Measurements from ENCODE around the gene CFDP1. TPM values are rescaled to one million over a fixed set of nuclear protein-coding genes. Genes with fewer than 3 reads are reported as not detected.
A peak's percentile ranks its signal among the peaks of the same experiment; 100 is the strongest.
"Not testable (repeated sequence)": the region's sequence is repeated elsewhere in the genome, so short reads cannot be mapped to it uniquely, and the experiment has no call there.

CFDP1 gene
- total RNA-seq, 1 donor: 41.3 TPM

DNA sequence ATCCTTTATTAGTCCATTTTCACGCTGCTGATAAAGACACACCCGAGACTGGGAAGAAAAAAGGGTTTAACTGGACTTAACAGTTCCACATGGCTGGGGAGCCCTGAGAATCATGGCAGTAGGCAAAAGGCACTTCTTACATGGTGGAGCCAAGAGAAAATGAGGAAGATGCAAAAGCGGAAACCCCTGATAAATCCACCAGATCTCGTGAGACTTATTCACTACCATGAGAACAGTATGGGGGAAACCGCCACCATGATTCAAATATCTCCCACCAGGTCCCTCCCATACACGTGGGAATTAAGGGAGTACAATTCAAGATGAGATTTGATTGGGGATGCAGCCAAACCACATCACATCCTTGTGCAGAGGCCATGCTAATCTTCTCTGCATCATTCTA lies 146.9 kb downstream of the CFDP1 start:
- H3K9me3 ChIP-seq (ENCODE audit: low read depth, low read length): no peaks in the 10 kb centered on the region
- H4K20me1 ChIP-seq (ENCODE audit: insufficient read depth, low read length): no peaks in the 10 kb centered on the region
- H3K4me2 ChIP-seq (ENCODE audit: insufficient read depth, low read length): no peak overlapping the region
- H2AFZ ChIP-seq (ENCODE audit: low read length): no peak overlapping the region
- TF ChIP-seq CTCF (IDR thresholded peaks at IDR 0.05; ENCODE audit: extremely low read depth, low read depth, low read length): no peak
- H3K36me3 ChIP-seq (ENCODE audit: insufficient read depth, low read length): peaks cover 7% of the 10 kb centered on the region
- no peaks in the 10 kb centered on the region for H3K79me2 ChIP-seq (ENCODE audit: insufficient read depth, low read length)
- H3K4me1 ChIP-seq (ENCODE audit: insufficient read depth, low read length): no peaks in the 10 kb centered on the region
- H3K27ac ChIP-seq (ENCODE audit: low read depth, low read length): no peak overlapping the region
- H3K27me3 ChIP-seq (ENCODE audit: insufficient read depth, low read length): no peaks in the 10 kb centered on the region
- no peak for DNase-seq (ENCODE audit: insufficient read length, low spot score, missing footprints)
- no peak overlapping the region for H3K4me3 ChIP-seq (ENCODE audit: insufficient read depth, low read length)

DNA sequence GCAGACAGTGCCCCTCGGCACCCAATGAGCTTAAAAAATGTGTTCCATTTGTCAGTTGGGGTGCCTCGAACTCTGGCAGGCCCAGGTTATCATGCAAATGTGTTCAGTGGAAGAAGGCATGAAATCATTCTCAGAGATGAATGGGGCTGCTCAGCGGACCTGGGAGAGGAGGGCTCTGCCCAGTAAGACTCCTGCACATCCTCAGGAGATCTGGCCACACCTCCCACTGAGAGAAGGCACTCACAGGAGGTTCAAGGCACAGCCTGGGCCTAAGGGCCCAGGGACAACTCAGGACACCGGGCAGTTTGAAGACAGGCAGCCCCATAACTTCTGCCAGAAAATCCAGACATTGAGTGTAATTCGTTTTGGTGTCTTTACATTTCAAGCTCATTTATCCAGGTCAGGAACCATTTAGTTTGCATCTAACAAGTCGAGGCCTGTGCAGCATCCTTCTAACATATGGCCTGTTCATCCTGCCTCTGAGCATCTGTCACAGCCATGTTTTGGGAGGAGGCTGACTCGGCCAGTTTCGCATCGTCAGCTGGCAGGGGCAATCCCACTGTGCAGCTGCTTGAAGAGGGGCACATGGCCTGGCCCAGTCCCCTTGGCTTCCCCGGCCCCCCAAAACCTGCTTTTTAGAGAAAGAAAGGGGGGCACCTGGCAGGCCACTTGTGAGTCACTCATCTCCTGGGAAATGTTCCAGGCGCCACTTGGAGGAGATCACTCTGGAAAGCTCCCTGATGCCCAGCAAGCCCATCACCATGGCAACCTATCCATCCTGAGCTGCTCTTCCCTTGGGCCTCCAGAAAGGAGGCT lies 150.6 kb downstream of the CFDP1 start:
- no peak overlapping the region for H3K4me2 ChIP-seq (ENCODE audit: insufficient read depth, low read length)
- no peaks in the 10 kb centered on the region for H3K27me3 ChIP-seq (ENCODE audit: insufficient read depth, low read length)
- no peaks in the 10 kb centered on the region for H4K20me1 ChIP-seq (ENCODE audit: insufficient read depth, low read length)
- H3K9me3 ChIP-seq (ENCODE audit: low read depth, low read length): no peaks in the 10 kb centered on the region
- no peaks in the 10 kb centered on the region for H3K79me2 ChIP-seq (ENCODE audit: insufficient read depth, low read length)
- no peak overlapping the region for H2AFZ ChIP-seq (ENCODE audit: low read length)
- H3K4me3 ChIP-seq (ENCODE audit: insufficient read depth, low read length): no peak overlapping the region
- no peaks in the 10 kb centered on the region for H3K4me1 ChIP-seq (ENCODE audit: insufficient read depth, low read length)
- H3K27ac ChIP-seq (ENCODE audit: low read depth, low read length): no peak overlapping the region
- TF ChIP-seq CTCF (IDR thresholded peaks at IDR 0.05; ENCODE audit: extremely low read depth, low read depth, low read length): no peak
- DNase-seq (ENCODE audit: insufficient read length, low spot score, missing footprints): peak; percentile 71
- no peaks in the 10 kb centered on the region for H3K36me3 ChIP-seq (ENCODE audit: insufficient read depth, low read length)

- Histone ChIP-seq H3K27ac (ENCODE audit: low read depth, low read length) (no peak overlapping the region), H3K4me2 (ENCODE audit: insufficient read depth, low read length) (no peak overlapping the region), H3K9me3 (ENCODE audit: low read depth, low read length) (no peaks in the 10 kb centered on the region), H3K4me1 (ENCODE audit: insufficient read depth, low read length) (no peaks in the 10 kb centered on the region), H3K36me3 (ENCODE audit: insufficient read depth, low read length) (no peaks in the 10 kb centered on the region), H3K4me3 (ENCODE audit: insufficient read depth, low read length) (no peak overlapping the region), H3K27me3 (ENCODE audit: insufficient read depth, low read length) (no peaks in the 10 kb centered on the region), H3K79me2 (ENCODE audit: insufficient read depth, low read length) (no peaks in the 10 kb centered on the region), H2AFZ (ENCODE audit: low read length) (no peak overlapping the region), H4K20me1 (ENCODE audit: insufficient read depth, low read length) (no peaks in the 10 kb centered on the region)
- DNase-seq (ENCODE audit: insufficient read length, low spot score, missing footprints): no peak
- TF ChIP-seq CTCF (IDR thresholded peaks at IDR 0.05; ENCODE audit: extremely low read depth, low read depth, low read length): no peak
These were observed 151.5 kb downstream of the CFDP1 start for GRCh38 chr16:75281826-75282225.

GRCh38 chr16:75281009-75281408 lies 152.3 kb downstream of the CFDP1 start:
- not testable (repeated sequence) for H3K9me3 ChIP-seq (ENCODE audit: low read depth, low read length); H3K27ac ChIP-seq (ENCODE audit: low read depth, low read length); H3K4me3 ChIP-seq (ENCODE audit: insufficient read depth, low read length); H4K20me1 ChIP-seq (ENCODE audit: insufficient read depth, low read length); H3K79me2 ChIP-seq (ENCODE audit: insufficient read depth, low read length); DNase-seq (ENCODE audit: insufficient read length, low spot score, missing footprints); H3K36me3 ChIP-seq (ENCODE audit: insufficient read depth, low read length); H3K4me2 ChIP-seq (ENCODE audit: insufficient read depth, low read length); H2AFZ ChIP-seq (ENCODE audit: low read length); H3K4me1 ChIP-seq (ENCODE audit: insufficient read depth, low read length); H3K27me3 ChIP-seq (ENCODE audit: insufficient read depth, low read length)

Data from osteoblast (primary cell).